GM19099 (cell line): ENCODE measurements around the gene MYH6.

Source experiments
- POLR2A ChIP-seq: IDR thresholded peaks from 3 replicates; pipeline ENCODE4 v1.6.1; 2011; ENCODE audit warnings: low read depth; ENCODE audit not compliant: insufficient read length; ENCODE audit errors: extremely low read depth

The MYH6 gene

GRCh38 chr14:23408307-23408630 is 196 bp upstream of the MYH6 start:
- TF ChIP-seq POLR2A = no peak

GRCh38 chr14:23406725-23407355 is 1.2 kb downstream of the MYH6 start:
- TF ChIP-seq POLR2A = no peak

GRCh38 chr14:23406244-23406643 is 1.8 kb downstream of the MYH6 start:
- no peak for TF ChIP-seq POLR2A

DNA sequence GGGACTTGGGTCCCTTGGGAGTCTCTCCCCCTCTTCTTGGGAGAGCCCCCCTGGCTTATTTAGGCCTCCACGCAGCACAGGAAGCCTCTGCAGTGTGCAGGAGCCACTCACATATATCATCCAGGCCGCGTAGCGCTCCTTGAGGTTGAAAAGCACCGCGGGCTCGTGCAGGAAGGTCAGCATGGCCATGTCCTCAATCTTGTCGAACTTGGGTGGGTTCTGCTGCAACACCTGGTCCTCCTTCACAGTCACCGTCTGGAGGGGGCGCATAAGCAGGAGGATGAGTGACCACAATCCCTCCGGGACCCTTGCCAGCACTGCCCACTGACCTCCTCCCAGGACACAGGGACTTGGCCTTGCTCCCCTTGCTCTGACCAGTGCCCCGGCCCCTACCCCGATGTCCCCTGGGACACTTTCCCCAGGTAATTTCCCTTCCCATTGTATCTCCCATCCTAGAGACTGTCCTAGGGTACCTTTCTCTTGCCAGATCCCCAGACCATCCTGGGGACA is 2.5 kb downstream of the MYH6 start:
- TF ChIP-seq POLR2A = no peak

DNA sequence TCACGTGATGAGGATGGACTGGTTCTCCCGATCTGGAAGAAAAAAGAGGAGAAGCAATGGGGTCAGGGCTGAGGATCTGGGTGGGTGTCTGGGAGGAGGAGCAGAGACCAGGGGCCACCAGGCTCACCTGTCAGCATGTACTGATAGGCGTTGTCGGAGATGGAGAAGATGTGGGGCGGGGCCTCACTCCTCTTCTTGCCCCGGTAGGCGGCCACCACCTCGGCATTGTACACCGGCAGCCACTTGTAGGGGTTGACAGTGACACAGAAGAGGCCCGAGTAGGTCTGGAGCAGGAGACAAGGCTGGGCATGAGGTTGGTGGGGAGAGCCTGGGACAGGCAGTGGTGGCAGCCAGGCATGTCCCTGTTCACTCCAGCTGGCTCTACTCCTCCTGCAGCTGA is 3.0 kb downstream of the MYH6 start:
- TF ChIP-seq POLR2A = no peak

GRCh38 chr14:23404331-23404900 is 3.7 kb downstream of the MYH6 start:
- TF ChIP-seq POLR2A = no peak

- no peak for TF ChIP-seq POLR2A
Measured at GRCh38 chr14:23403908-23404307, 4.2 kb downstream of the MYH6 start.

GRCh38 chr14:23403139-23403438 is 5.0 kb downstream of the MYH6 start:
- TF ChIP-seq POLR2A = no peak

DNA sequence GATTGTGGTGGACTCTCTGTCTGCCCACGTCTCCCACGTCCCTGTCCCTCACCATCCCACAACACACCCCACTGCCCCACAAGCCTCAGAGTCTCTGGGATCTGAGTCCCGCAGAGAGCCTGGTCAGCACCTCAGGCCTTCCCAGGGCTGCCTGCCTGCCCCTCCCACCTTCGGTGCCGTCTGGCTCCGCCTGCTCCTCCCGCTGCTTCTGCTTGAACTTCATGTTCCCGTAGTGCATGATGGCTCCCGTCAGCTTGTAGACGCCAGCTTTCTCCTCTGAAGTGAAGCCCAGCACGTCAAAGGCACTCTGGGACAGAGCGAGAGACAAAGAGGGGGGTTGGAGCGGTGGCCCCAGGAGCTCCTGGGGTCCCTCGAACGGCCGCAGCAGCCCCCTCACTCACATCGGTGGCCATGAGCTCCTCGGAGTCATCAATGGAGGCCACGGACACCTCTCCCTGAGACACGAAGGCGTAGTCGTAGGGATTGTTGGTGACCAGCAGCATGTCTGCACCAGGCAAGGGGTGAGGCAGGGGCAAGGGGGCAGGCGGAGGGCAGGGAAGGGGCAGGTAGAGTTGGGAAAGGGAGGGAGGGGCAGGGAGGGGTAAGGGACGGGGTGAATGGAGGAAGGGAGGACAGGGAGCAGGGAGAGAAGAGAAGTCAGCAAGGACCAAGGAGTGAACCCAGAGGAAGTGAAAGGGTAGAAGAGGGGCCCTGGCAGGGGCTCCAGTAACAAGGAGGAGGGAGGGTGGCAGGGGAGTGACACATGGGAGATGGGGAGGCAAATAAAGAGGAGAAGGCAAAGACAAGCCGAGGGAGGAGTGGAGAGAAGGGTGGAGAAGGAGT is 5.6 kb downstream of the MYH6 start:
- TF ChIP-seq POLR2A = no peak

- no peak for TF ChIP-seq POLR2A
Measured at GRCh38 chr14:23401291-23401690, 6.8 kb downstream of the MYH6 start.

GRCh38 chr14:23399591-23399990 is 8.5 kb downstream of the MYH6 start:
- no peak for TF ChIP-seq POLR2A

DNA sequence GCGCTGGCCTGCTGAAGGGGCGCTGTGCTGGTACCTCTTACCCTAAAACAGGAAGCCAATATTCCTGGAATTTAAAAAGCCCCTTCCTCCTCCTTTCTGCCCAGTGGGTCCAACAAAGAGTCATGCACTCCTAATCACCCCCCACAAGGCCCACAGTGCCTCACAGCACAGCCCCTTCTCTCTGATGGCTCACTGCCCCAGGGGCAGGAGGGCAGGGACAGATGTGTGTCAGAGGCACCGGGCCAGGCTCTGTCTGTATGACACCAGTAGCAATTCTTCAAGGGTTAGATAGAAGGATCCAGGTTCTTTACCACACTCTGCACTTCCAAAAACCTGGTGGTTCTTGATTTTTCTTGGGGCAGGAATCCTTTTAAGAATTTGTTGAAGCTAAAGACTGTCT is 8.9 kb downstream of the MYH6 start:
- TF ChIP-seq POLR2A = no peak

DNA sequence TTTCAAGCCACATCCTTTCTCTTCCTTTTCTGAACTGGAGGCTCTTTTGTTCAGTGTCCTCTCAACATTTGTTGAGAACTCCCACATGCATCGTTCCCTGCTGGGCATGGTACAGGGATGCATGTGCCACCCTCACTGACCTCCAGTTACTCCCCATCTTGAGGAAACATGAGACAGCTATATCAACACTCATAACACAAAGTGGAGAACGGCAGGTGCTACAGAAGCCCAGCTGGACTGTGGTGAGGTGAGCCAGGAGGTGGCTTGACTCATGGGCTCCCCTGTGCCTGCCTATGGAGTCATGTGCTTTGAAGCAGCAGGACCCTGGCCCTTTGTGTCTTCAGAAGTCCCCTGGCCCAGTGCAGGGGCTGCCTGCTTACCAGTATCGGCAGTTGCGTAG is 9.7 kb downstream of the MYH6 start:
- TF ChIP-seq POLR2A = no peak

GRCh38 chr14:23396781-23397407 is 11.2 kb downstream of the MYH6 start:
- TF ChIP-seq POLR2A = no peak

DNA sequence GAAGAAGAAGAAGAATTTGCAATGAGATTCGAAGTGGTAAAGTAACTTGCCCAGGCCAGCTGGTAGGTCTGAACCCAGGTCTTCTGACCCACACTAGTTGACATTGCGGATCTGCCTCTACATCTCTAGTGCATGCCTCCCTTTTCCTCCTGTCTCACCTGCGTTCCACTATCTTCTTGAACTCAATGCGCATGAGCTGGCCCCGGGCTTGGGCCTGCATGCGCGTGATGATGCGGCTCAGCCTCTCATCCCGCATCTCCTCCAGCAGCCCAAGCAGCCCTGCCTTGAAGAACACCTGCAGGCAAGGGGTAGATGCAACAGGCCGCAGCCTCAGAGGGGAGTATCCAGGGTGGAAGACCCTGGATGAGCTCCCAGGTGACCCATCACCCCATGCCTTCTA is 11.9 kb downstream of the MYH6 start:
- no peak for TF ChIP-seq POLR2A

DNA sequence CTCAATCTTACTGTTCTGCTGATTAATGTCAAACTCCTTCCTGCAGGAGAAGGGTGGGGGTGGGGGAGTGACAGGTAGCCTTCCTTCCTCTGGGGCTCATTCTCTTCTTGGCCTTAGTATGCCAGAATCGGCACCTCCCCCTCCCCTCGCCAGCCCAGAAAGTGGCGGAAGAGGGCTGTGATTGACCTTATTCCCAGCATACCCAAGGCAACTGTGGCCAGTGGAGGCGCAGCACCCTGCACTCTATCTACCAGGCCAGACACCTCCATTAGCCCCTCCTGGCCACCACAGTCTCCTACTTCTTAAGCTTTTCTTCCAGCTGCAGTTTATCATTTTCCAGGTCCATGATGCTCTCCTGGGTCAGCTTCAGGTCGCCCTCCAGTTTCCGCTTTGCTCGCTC is 15.5 kb downstream of the MYH6 start:
- TF ChIP-seq POLR2A = no peak
